Suppressor macrophage treated with lipopolysaccharide for 4 hours (primary cell): Measurements from ENCODE around the gene ARID2.

ENCODE experiments used
- DNase-seq: peaks from one replicate; pipeline ENCODE4 v3.0.0-alpha.2; 2020

ARID2 gene

GRCh38 chr12:45721369-45721768 is 8.1 kb upstream of the ARID2 start:
- DNase-seq: no peak

GRCh38 chr12:45721954-45722353 is 7.6 kb upstream of the ARID2 start:
- no peak for DNase-seq

GRCh38 chr12:45725631-45726602 is 3.6 kb upstream of the ARID2 start:
- peak; percentile 36 for DNase-seq

- peak; percentile 58 for DNase-seq
Measured at GRCh38 chr12:45726603-45727300, 2.8 kb upstream of the ARID2 start.

GRCh38 chr12:45727301-45727979 is 2.1 kb upstream of the ARID2 start:
- DNase-seq: peak; percentile 99

- DNase-seq: no peak
Measured at GRCh38 chr12:45727980-45728629, 1.4 kb upstream of the ARID2 start.

GRCh38 chr12:45728630-45729232 is 775 bp upstream of the ARID2 start:
- peak; percentile 98 for DNase-seq

- no peak for DNase-seq
Measured at GRCh38 chr12:45730084-45730347, 510 bp downstream of the ARID2 start.

- DNase-seq: peak; percentile 48
Measured at GRCh38 chr12:45730348-45731189, 1.1 kb downstream of the ARID2 start.

- DNase-seq: peak; percentile 12
Measured at GRCh38 chr12:45731190-45731775, 1.8 kb downstream of the ARID2 start.

- DNase-seq: peak; percentile 8
Measured at GRCh38 chr12:45732250-45732649, 2.7 kb downstream of the ARID2 start.

- no peak for DNase-seq
Measured at GRCh38 chr12:45732936-45733335, 3.4 kb downstream of the ARID2 start.

- no peak for DNase-seq
Measured at GRCh38 chr12:45737638-45738037, 8.1 kb downstream of the ARID2 start.

GRCh38 chr12:45742590-45742989 is 13.1 kb downstream of the ARID2 start:
- DNase-seq: no peak

GRCh38 chr12:45743247-45743646 is 13.7 kb downstream of the ARID2 start:
- no peak for DNase-seq

- DNase-seq: peak; percentile 38
Measured at GRCh38 chr12:45745861-45746277, 16.4 kb downstream of the ARID2 start.

GRCh38 chr12:45756666-45757065 is 27.2 kb downstream of the ARID2 start:
- no peak for DNase-seq

- no peak for DNase-seq
Measured at GRCh38 chr12:45757172-45757571, 27.7 kb downstream of the ARID2 start.

GRCh38 chr12:45760333-45760732 is 30.8 kb downstream of the ARID2 start:
- DNase-seq: no peak

- DNase-seq: peak; percentile 35
Measured at GRCh38 chr12:45762185-45763110, 32.9 kb downstream of the ARID2 start.
